H9 (cell line): Measurements from ENCODE around the gene CDK17. TPM values are rescaled to one million over a fixed set of nuclear protein-coding genes. Genes with fewer than 3 reads are reported as not detected.

Source experiments
- DNase-seq: peaks from one replicate; pipeline ENCODE4 v3.0.0-alpha.2; 2017
- H2AFZ ChIP-seq: one replicate; pipeline ENCODE4 v1.6.1; 2013; ENCODE audit warnings: mild to moderate bottlenecking, low read length, control low read depth, moderate library complexity
- H2AK5ac ChIP-seq: 2 replicates; pipeline ENCODE4 v1.6.1; 2013; ENCODE audit warnings: low read length, control low read depth, mixed read lengths; ENCODE audit not compliant: insufficient read length
- H2BK120ac ChIP-seq: one replicate; pipeline ENCODE4 v1.6.1; 2013; ENCODE audit warnings: low read depth, mild to moderate bottlenecking, low read length, control low read depth, inconsistent platforms; ENCODE audit not compliant: poor library complexity, severe bottlenecking
- H2BK12ac ChIP-seq: 2 replicates; pipeline ENCODE4 v1.6.1; 2013; ENCODE audit warnings: low read length, control low read depth, mixed read lengths, low read depth; ENCODE audit not compliant: insufficient read length
- H2BK15ac ChIP-seq: 2 replicates; pipeline ENCODE4 v1.6.1; 2013; ENCODE audit warnings: low read depth, low read length, control low read depth
- H2BK20ac ChIP-seq: one replicate; pipeline ENCODE4 v1.6.1; 2013; ENCODE audit warnings: low read depth, mild to moderate bottlenecking, low read length, control low read depth, inconsistent platforms; ENCODE audit not compliant: poor library complexity, severe bottlenecking
- H2BK5ac ChIP-seq: 2 replicates; pipeline ENCODE4 v1.6.1; 2013; ENCODE audit warnings: low read length, control low read depth, mixed read lengths; ENCODE audit not compliant: insufficient read length
- H3K14ac ChIP-seq: 2 replicates; pipeline ENCODE4 v1.6.1; 2013; ENCODE audit warnings: low read length, control low read depth; ENCODE audit not compliant: insufficient read depth
- H3K18ac ChIP-seq: 2 replicates; pipeline ENCODE4 v1.6.1; 2013; ENCODE audit warnings: low read depth, mild to moderate bottlenecking, mixed read lengths, low read length, control low read depth; ENCODE audit not compliant: insufficient read length
- H3K23ac ChIP-seq: 2 replicates; pipeline ENCODE4 v1.6.1; 2013; ENCODE audit warnings: low read length, control low read depth, mixed read lengths, low read depth; ENCODE audit not compliant: insufficient read length
- H3K23me2 ChIP-seq: 2 replicates; pipeline ENCODE4 v1.6.1; 2013; ENCODE audit warnings: low read depth, mild to moderate bottlenecking, mixed read lengths, low read length, control low read depth; ENCODE audit not compliant: insufficient read length, poor library complexity, severe bottlenecking
- H3K27ac ChIP-seq: 2 replicates; pipeline ENCODE4 v1.5.1; 2013; ENCODE audit warnings: low read length, control low read depth, mixed read lengths, low read depth; ENCODE audit not compliant: insufficient read length
- H3K27me3 ChIP-seq: 2 replicates; pipeline ENCODE4 v1.6.1; 2013; ENCODE audit warnings: low read length, control low read depth, inconsistent platforms; ENCODE audit not compliant: insufficient read depth
- H3K4ac ChIP-seq: 2 replicates; pipeline ENCODE4 v1.6.1; 2013; ENCODE audit warnings: low read depth, mild to moderate bottlenecking, control low read depth, inconsistent platforms, low read length, moderate library complexity
- H3K4me1 ChIP-seq: 2 replicates; pipeline ENCODE4 v1.6.1; 2013; ENCODE audit warnings: low read length, control low read depth, inconsistent platforms; ENCODE audit not compliant: insufficient read depth
- H3K4me2 ChIP-seq: 2 replicates; pipeline ENCODE4 v1.6.1; 2013; ENCODE audit warnings: low read length, control low read depth, mixed read lengths; ENCODE audit not compliant: insufficient read length, insufficient read depth
- H3K56ac ChIP-seq: 2 replicates; pipeline ENCODE4 v1.6.1; 2013; ENCODE audit warnings: low read depth, mild to moderate bottlenecking, mixed read lengths, low read length, control low read depth; ENCODE audit not compliant: insufficient read length
- H3K79me1 ChIP-seq: 2 replicates; pipeline ENCODE4 v1.6.1; 2013; ENCODE audit warnings: low read depth, mild to moderate bottlenecking, moderate library complexity, low read length, control low read depth, inconsistent platforms; ENCODE audit not compliant: insufficient read depth, poor library complexity, severe bottlenecking
- H3K79me2 ChIP-seq: 2 replicates; pipeline ENCODE4 v1.6.1; 2013; ENCODE audit warnings: low read length, control low read depth, inconsistent platforms; ENCODE audit not compliant: insufficient read depth
- H3K9ac ChIP-seq: 2 replicates; pipeline ENCODE4 v1.6.1; 2013; ENCODE audit warnings: low read length, control low read depth, mixed read lengths; ENCODE audit not compliant: insufficient read length; ENCODE audit errors: extremely low read depth
- H3K9me3 ChIP-seq: one replicate; pipeline ENCODE4 v1.6.1; 2013; ENCODE audit warnings: low read depth, low read length, inconsistent platforms; ENCODE audit not compliant: control insufficient read depth
- H3T11ph ChIP-seq: one replicate; pipeline ENCODE4 v1.6.1; 2013; ENCODE audit warnings: mild to moderate bottlenecking, low read length, control low read depth, inconsistent platforms
- H4K20me1 ChIP-seq: one replicate; pipeline ENCODE4 v1.6.1; 2013; ENCODE audit not compliant: control insufficient read depth, insufficient read length, insufficient read depth
- H4K5ac ChIP-seq: 2 replicates; pipeline ENCODE4 v1.6.1; 2013; ENCODE audit warnings: low read depth, mild to moderate bottlenecking, mixed read lengths, low read length, control low read depth; ENCODE audit not compliant: insufficient read length
- H4K8ac ChIP-seq: replicated peaks from 2 replicates; pipeline ENCODE4 v1.6.1; 2013; ENCODE audit warnings: low read length, control low read depth, mixed read lengths, low read depth; ENCODE audit not compliant: insufficient read length
- H4K91ac ChIP-seq: 2 replicates; pipeline ENCODE4 v1.6.1; 2013; ENCODE audit warnings: low read depth, mild to moderate bottlenecking, moderate library complexity, mixed read lengths, low read length, control low read depth; ENCODE audit not compliant: insufficient read length
- H3K27ac Mint-ChIP-seq, 3 experiments: 2 replicates in 2 of 3; 3 replicates in 1 of 3; pipeline ENCODE4 v1.8.0; 2020 to 2021; ENCODE audit warnings: mixed read lengths in 3 of 3, mild to moderate bottlenecking in 1 of 3, moderate library complexity in 1 of 3
- H3K27me3 Mint-ChIP-seq: 2 replicates; pipeline ENCODE4 v1.8.0; 2021; ENCODE audit warnings: low read depth, mild to moderate bottlenecking, moderate library complexity, mixed read lengths
- H3K36me3 Mint-ChIP-seq, 3 experiments: 2 replicates in 2 of 3; 3 replicates in 1 of 3; pipeline ENCODE4 v1.8.0; 2020 to 2021; ENCODE audit warnings: low read depth in 3 of 3, mixed read lengths in 3 of 3; ENCODE audit not compliant: insufficient read depth in 1 of 3
- H3K4me1 Mint-ChIP-seq, 2 experiments: 2 replicates each; pipeline ENCODE4 v1.8.0; 2020; ENCODE audit warnings: mixed read lengths in 2 of 2
- H3K4me3 Mint-ChIP-seq, 2 experiments: 2 replicates in 1 of 2; 3 replicates in 1 of 2; pipeline ENCODE4 v1.8.0; 2020 to 2021; ENCODE audit warnings: mild to moderate bottlenecking in 2 of 2, mixed read lengths in 2 of 2, moderate library complexity in 1 of 2
- H3K9me3 Mint-ChIP-seq, 2 experiments: 2 replicates in 1 of 2; 3 replicates in 1 of 2; pipeline ENCODE4 v1.8.0; 2020; ENCODE audit warnings: mild to moderate bottlenecking in 2 of 2, mixed read lengths in 2 of 2, moderate library complexity in 1 of 2
- CTCF ChIP-seq: fragments of 200-600 bp; sonication (generic); conservative IDR thresholded peaks from 3 replicates; pipeline ENCODE4 v1.8.0; 2021; ENCODE audit warnings: antibody characterized with exemption, mild to moderate bottlenecking
- WGBS: extraction: QIAGEN DNeasy Blood & Tissue Kit; methylation state at CpG from one replicate; pipeline ENCODE4 v1.1.7; 2013; ENCODE audit warnings: missing lambda C conversion rate, low lambda C conversion rate, mixed read lengths; ENCODE audit not compliant: insufficient read length; ENCODE audit errors: extremely low coverage; 5-methylcytosine and 5-hydroxymethylcytosine counted together
- total RNA-seq: library from RNA; stranded (reverse); gene quantifications from 2 replicates; pipeline ENCODE4 v1.2.1, GENCODE V29; 2021

CDK17 gene
- total RNA-seq, 1 experiment from 2014 or later: 28.8 TPM

GRCh38 chr12:96416033-96416799, 16.0 kb upstream of the CDK17 start:
- H3K23ac ChIP-seq: no peak overlapping the region
- H2AFZ ChIP-seq: no peak overlapping the region
- no peaks in the 10 kb centered on the region for H3K9me3 Mint-ChIP-seq
- no peaks in the 10 kb centered on the region for H3K23me2 ChIP-seq
- H4K91ac ChIP-seq: no peak overlapping the region
- no peaks in the 10 kb centered on the region for H3K36me3 Mint-ChIP-seq
- no CpG with 5 or more reads among the region's 7 CpGs for WGBS
- H3K56ac ChIP-seq: no peak overlapping the region
- no peak for TF ChIP-seq CTCF
- H2BK20ac ChIP-seq: no peak overlapping the region
- no peak overlapping the region for H2BK12ac ChIP-seq
- no peaks in the 10 kb centered on the region for H4K20me1 ChIP-seq
- no peaks in the 10 kb centered on the region for H3K4me1 ChIP-seq
- no peak overlapping the region for H2BK15ac ChIP-seq
- no peak overlapping the region for H3T11ph ChIP-seq
- no peaks in the 10 kb centered on the region for H3K27me3 ChIP-seq
- H4K8ac ChIP-seq: no peak overlapping the region
- H3K14ac ChIP-seq: no peak overlapping the region
- H3K79me2 ChIP-seq: no peaks in the 10 kb centered on the region
- H3K9me3 ChIP-seq: no peaks in the 10 kb centered on the region
- no peak overlapping the region for H4K5ac ChIP-seq
- H3K4me2 ChIP-seq: no peak overlapping the region
- no peak overlapping the region for H3K27ac Mint-ChIP-seq
- no peaks in the 10 kb centered on the region for H3K27me3 Mint-ChIP-seq
- no peaks in the 10 kb centered on the region for H3K4me1 Mint-ChIP-seq
- no peak overlapping the region for H2BK120ac ChIP-seq
- no peak overlapping the region for H3K27ac ChIP-seq
- H3K18ac ChIP-seq: no peak overlapping the region
- no peak overlapping the region for H2AK5ac ChIP-seq
- no peak overlapping the region for H3K4ac ChIP-seq
- no peaks in the 10 kb centered on the region for H3K79me1 ChIP-seq
- no peak overlapping the region for H3K4me3 Mint-ChIP-seq
- no peak overlapping the region for H2BK5ac ChIP-seq
- H3K9ac ChIP-seq: no peak overlapping the region
- no peak for DNase-seq
